GM12873 (cell line): ENCODE measurements around the gene C2orf92.

Experiments used
- CTCF ChIP-seq: IDR thresholded peaks from 2 replicates; pipeline ENCODE4 v1.5.1; 2012; ENCODE audit warnings: low read depth, mild to moderate bottlenecking, moderate library complexity, low read length, control low read depth; ENCODE audit not compliant: insufficient read depth; ENCODE audit errors: missing control alignments

C2orf92 gene

GRCh38 chr2:97703741-97704140 is 34.2 kb downstream of the C2orf92 start:
- no peak for TF ChIP-seq CTCF

- TF ChIP-seq CTCF: no peak
These were observed 35.5 kb downstream of the C2orf92 start for GRCh38 chr2:97704989-97705388.

GRCh38 chr2:97706112-97706511 is 36.6 kb downstream of the C2orf92 start:
- TF ChIP-seq CTCF: no peak

GRCh38 chr2:97706708-97707345 is 37.3 kb downstream of the C2orf92 start:
- no peak for TF ChIP-seq CTCF

- TF ChIP-seq CTCF: no peak
These were observed 38.0 kb downstream of the C2orf92 start for GRCh38 chr2:97707362-97708047.

- no peak for TF ChIP-seq CTCF
These were observed 38.5 kb downstream of the C2orf92 start for GRCh38 chr2:97708048-97708380.

- no peak for TF ChIP-seq CTCF
These were observed 39.1 kb downstream of the C2orf92 start for GRCh38 chr2:97708608-97709007.
